Transverse colon (tissue), 4 donors: ENCODE data around the gene IFRD2. TPM values are rescaled to one million over a fixed set of nuclear protein-coding genes. Genes with fewer than 3 reads are reported as not detected.
A peak's percentile ranks its signal among the peaks of the same experiment; 100 is the strongest.

Source experiments
- DNase-seq: peaks from one replicate; pipeline ENCODE4 v3.0.0-alpha.2; 2019
- H3K27ac ChIP-seq, 4 donors: fragments of 200-600 bp; sonication (generic); 2 replicates each; pipeline ENCODE4 v1.5.1; 2016 to 2018; ENCODE audit warnings: inconsistent platforms in 4 of 4
- H3K27me3 ChIP-seq: fragments of 200-600 bp; sonication (generic); 2 replicates; pipeline ENCODE4 v1.5.1; 2017; ENCODE audit warnings: inconsistent platforms
- H3K36me3 ChIP-seq, 4 donors: fragments of 200-600 bp; sonication (generic); 2 replicates each; pipeline ENCODE4 v1.5.1; 2017 to 2019; ENCODE audit warnings: inconsistent platforms in 4 of 4
- H3K4me1 ChIP-seq, 4 donors: fragments of 200-600 bp; sonication (generic); 2 replicates each; pipeline ENCODE4 v1.5.1; 2017 to 2020; ENCODE audit warnings: inconsistent platforms in 4 of 4
- H3K4me3 ChIP-seq, 4 donors: fragments of 200-600 bp; sonication (generic); 1 replicate in 1 of 4; 2 replicates in 3 of 4; pipeline versions ENCODE4 v1.5.1 to v1.6.1; 2017 to 2019; ENCODE audit warnings: inconsistent platforms in 4 of 4
- H3K9me3 ChIP-seq, 2 donors: fragments of 200-600 bp; sonication (generic); 2 replicates each; pipeline ENCODE4 v1.5.1; 2017 to 2019; ENCODE audit warnings: inconsistent platforms in 2 of 2
- CTCF ChIP-seq, 5 experiments: fragments of 200-600 bp in 3 of 5; fragments of 450-650 bp in 2 of 5; sonication (generic) in 3 of 5; IDR thresholded peaks; 1 replicate in 2 of 5; 2 replicates in 3 of 5; pipeline ENCODE4 v1.5.1; 2016 to 2017; ENCODE audit warnings: antibody characterized with exemption in 5 of 5, inconsistent platforms in 3 of 5, mild to moderate bottlenecking in 2 of 5, moderate library complexity in 1 of 5
- EP300 ChIP-seq: sonication (generic); formaldehyde crosslinking; IDR thresholded peaks from one replicate; pipeline ENCODE4 v1.6.1; 2017; ENCODE audit warnings: antibody characterized with exemption, low read depth
- POLR2A ChIP-seq: fragments of 450-650 bp; IDR thresholded peaks from one replicate; pipeline ENCODE4 v1.6.1; 2016; ENCODE audit warnings: antibody characterized with exemption, mild to moderate bottlenecking, moderate library complexity
- POLR2AphosphoS5 ChIP-seq, 3 donors: sonication (generic); formaldehyde crosslinking; IDR thresholded peaks; one replicate each; pipeline ENCODE4 v1.6.1; 2016; ENCODE audit warnings: antibody characterized with exemption in 3 of 3
- WGBS, 2 donors: methylation state at CpG; one replicate each; pipeline ENCODE4 v1.1.5; 2018; ENCODE audit warnings: low coverage in 1 of 2; 5-methylcytosine and 5-hydroxymethylcytosine counted together
- in situ Hi-C, 4 donors: fragments of 200-750 bp; cut with MboI; loops; one replicate each; pipeline versions ENCODE4 v1.15.0 to v1.15.1; 2017; ENCODE audit warnings: low sequenced_read_pairs in 3 of 4, low pct_ligation_motif_present in 1 of 4, low pct_unique_long_range_greater_than_20kb in 1 of 4
- intact Hi-C: fragments of 100-400 bp; cut with DNase I; formaldehyde crosslinking; loops from one replicate; pipeline ENCODE4 v1.15.1; 2023; ENCODE audit warnings: low total_unique reads
- total RNA-seq, 4 donors: library from RNA; depleted of rRNA; stranded (reverse); fragments of >200 nt; gene quantifications; one replicate each; pipeline ENCODE4 v1.1.0, GENCODE V29; 2016

The IFRD2 gene
- total RNA-seq, 4 donors from 2014 or later = 44.9 to 183 (median 59.5) TPM

GRCh38 chr3:50269977-50270413, 22.2 kb downstream of the IFRD2 start:
- Histone ChIP-seq H3K27me3 (peaks cover 14% of the 10 kb centered on the region), H3K4me1 (peaks cover 50 to 85% (median 61%) of the 10 kb centered on the region in 4 donors), H3K9me3 (no peaks in the 10 kb centered on the region), H3K4me3 (peak overlapping the region in 2 of 4 donors; percentile 32 to 41), H3K27ac (peak overlapping the region; percentile 85 to 96 (median 88)), H3K36me3 (no peaks in the 10 kb centered on the region)
- in situ Hi-C loops (loop anchor here in 1 of 4 donors (5.0 kb wide), 1 partner anchor 78 kb away; the partner anchor contains the start of gene GNAT1), intact Hi-C loops (loop anchor here (5.0 to 10.0 kb wide), 2 partner anchors 78 to 145 kb away; partner anchors contain the start of gene GNAT1)
- TF ChIP-seq EP300 (no peak), CTCF (IDR thresholded peaks at IDR 0.05) (no peak), POLR2A (no peak), POLR2AphosphoS5 (IDR thresholded peaks at IDR 0.05) (no peak)
- no peak for DNase-seq
- WGBS, 2 donors = 62% methylated on average over 3 of the region's 8 CpGs; no CpG with 5 or more reads in 1 of the 2 donors

GRCh38 chr3:50269460-50269859, 22.8 kb downstream of the IFRD2 start:
- in situ Hi-C loops = no loop called here
- H3K4me3 ChIP-seq = peak overlapping the region in 3 of 4 donors; percentile 31 to 41 (median 32)
- H3K4me1 ChIP-seq = peaks cover 53 to 87% (median 65%) of the 10 kb centered on the region in 4 donors

GRCh38 chr3:50268703-50269451, 23.4 kb downstream of the IFRD2 start, which contains the start of gene SEMA3B:
Gene SEMA3B, plus strand, starts transcription at chr3:50269147. Its CDS starts 94 bp downstream, at chr3:50269241.
- no peak for TF ChIP-seq CTCF (IDR thresholded peaks at IDR 0.05)
- TF ChIP-seq EP300 = peak; percentile 5
- peak; percentile 79 for TF ChIP-seq POLR2A
- TF ChIP-seq POLR2AphosphoS5 (IDR thresholded peaks at IDR 0.05) = peak; percentile 38 to 82 (median 79)
- in situ Hi-C loops (no loop called here), intact Hi-C loops (no loop called here)
- Histone ChIP-seq H3K4me1 (peaks cover 58 to 87% (median 66%) of the 10 kb centered on the region in 4 donors), H3K27ac (peak within 1 kb of the TSS; percentile 85 to 96 (median 88)), H3K9me3 (no peaks in the 10 kb centered on the region), H3K4me3 (peak within 1 kb of the TSS; percentile 14 to 48 (median 32)), H3K36me3 (no peaks in the 10 kb centered on the region), H3K27me3 (peaks cover 6% of the 10 kb centered on the region)
- WGBS, 2 donors = 28% methylated on average over 11 of the region's 21 CpGs; no CpG with 5 or more reads in 1 of the 2 donors
- DNase-seq = peak; percentile 89

More at GRCh38 chr3:50269460-50269859, 22.8 kb downstream of the IFRD2 start:
- no peak for DNase-seq
- intact Hi-C loops = no loop called here
- TF ChIP-seq POLR2AphosphoS5 (IDR thresholded peaks at IDR 0.05) (no peak), EP300 (no peak), CTCF (IDR thresholded peaks at IDR 0.05) (no peak), POLR2A (no peak)
- Histone ChIP-seq H3K36me3 (no peaks in the 10 kb centered on the region), H3K9me3 (no peaks in the 10 kb centered on the region), H3K27me3 (peaks cover 9% of the 10 kb centered on the region), H3K27ac (peak overlapping the region; percentile 85 to 96 (median 88))
- 30% methylated on average over 4 of the region's 4 CpGs; no CpG with 5 or more reads in 1 of the 2 donors for WGBS, 2 donors

- Histone ChIP-seq H3K4me3 (peak overlapping the region in 2 of 4 donors; percentile 32 to 48), H3K27ac (peak overlapping the region; percentile 85 to 96 (median 88)), H3K27me3 (peaks cover under 1% of the 10 kb centered on the region), H3K4me1 (peaks cover 55 to 82% (median 61%) of the 10 kb centered on the region in 4 donors), H3K36me3 (no peaks in the 10 kb centered on the region), H3K9me3 (no peaks in the 10 kb centered on the region)
- 20 to 28% methylated on average over 1 to 3 of the region's 3 CpGs for WGBS, 2 donors
- in situ Hi-C loops = no loop called here
- no peak for DNase-seq
- TF ChIP-seq CTCF (IDR thresholded peaks at IDR 0.05) (no peak), POLR2A (no peak)
- intact Hi-C loops = no loop called here
These were observed 24.0 kb downstream of the IFRD2 start for GRCh38 chr3:50268276-50268675.
